ENCODE results near the gene OPN3. TPM values are rescaled to one million over a fixed set of nuclear protein-coding genes. Genes with fewer than 3 reads are reported as not detected.

Gene OPN3
- total RNA-seq, 2 experiments from 2014 or later: 10.7 to 18.9 TPM

- BruUV-seq (replicated peaks): no TSS peak
- H2AFZ ChIP-seq (ENCODE audit: low read length): no peak overlapping the region
- H3K4me2 ChIP-seq (ENCODE audit: low read length): no peak overlapping the region
- ChIA-PET POLR2A (no interaction called here), CTCF (ENCODE audit: unreplicated experiment) (no interaction called here)
- H3K4me1 ChIP-seq (ENCODE audit: insufficient read depth, low read length, poor library complexity, severe bottlenecking): peaks cover 20% of the 10 kb centered on the region
- DNase-seq (ENCODE audit: low spot score): no peak
- no peaks in the 10 kb centered on the region for H3K9me3 ChIP-seq (ENCODE audit: low read length)
- no peaks in the 10 kb centered on the region for H4K20me1 ChIP-seq (ENCODE audit: insufficient read depth, low read length)
- intact Hi-C loops (cut with micrococcal nuclease; ENCODE audit: unreplicated experiment): no loop called here
- H3K4me3 ChIP-seq (ENCODE audit: low read depth, low read length, poor library complexity, severe bottlenecking): no peak overlapping the region
- H3K36me3 ChIP-seq (ENCODE audit: insufficient read depth, low read length): no peaks in the 10 kb centered on the region
- TF ChIP-seq EZH2phosphoT487 (IDR thresholded peaks at IDR 0.05; ENCODE audit: borderline replicate concordance, low read depth, low read length) (no peak), CTCF (conservative IDR thresholded peaks at IDR 0.05; ENCODE audit: low read length) (no peak)
- H3K27ac ChIP-seq (ENCODE audit: low read depth, low read length, poor library complexity, severe bottlenecking): no peak overlapping the region
- peaks cover 16% of the 10 kb centered on the region; the same call in 1 of the 2 replicates for H3K79me2 ChIP-seq (ENCODE audit: insufficient read depth, low read depth, low read length)
- H3K9me2 ChIP-seq (ENCODE audit: insufficient read depth, low read length): no peaks in the 10 kb centered on the region
Observed at GRCh38 chr1:241642593-241642944, 2.4 kb upstream of the OPN3 start.

GRCh38 chr1:241641773-241642592, 1.8 kb upstream of the OPN3 start:
- Histone ChIP-seq H3K4me1 (ENCODE audit: insufficient read depth, low read length, poor library complexity, severe bottlenecking) (peaks cover 20% of the 10 kb centered on the region), H3K4me2 (ENCODE audit: low read length) (no peak overlapping the region), H3K4me3 (ENCODE audit: low read depth, low read length, poor library complexity, severe bottlenecking) (no peak overlapping the region), H4K20me1 (ENCODE audit: insufficient read depth, low read length) (no peaks in the 10 kb centered on the region), H2AFZ (ENCODE audit: low read length) (no peak overlapping the region), H3K9me3 (ENCODE audit: low read length) (no peaks in the 10 kb centered on the region), H3K27ac (ENCODE audit: low read depth, low read length, poor library complexity, severe bottlenecking) (no peak overlapping the region), H3K36me3 (ENCODE audit: insufficient read depth, low read length) (no peaks in the 10 kb centered on the region), H3K9me2 (ENCODE audit: insufficient read depth, low read length) (no peaks in the 10 kb centered on the region), H3K79me2 (ENCODE audit: insufficient read depth, low read depth, low read length) (peaks cover 16% of the 10 kb centered on the region; the same call in 1 of the 2 replicates)
- ChIA-PET CTCF (ENCODE audit: unreplicated experiment) (no interaction called here), POLR2A (interaction anchor here (0.6 to 1.9 kb wide), 5 partner anchors 12 to 206 kb away, joined by 3 to 6 read pairs (median 3); partner anchors contain the start of genes EXO1 and FH)
- DNase-seq (ENCODE audit: low spot score): no peak
- TF ChIP-seq EZH2phosphoT487 (IDR thresholded peaks at IDR 0.05; ENCODE audit: borderline replicate concordance, low read depth, low read length) (no peak), CTCF (conservative IDR thresholded peaks at IDR 0.05; ENCODE audit: low read length) (no peak)
- BruUV-seq (replicated peaks): no TSS peak
- intact Hi-C loops (cut with micrococcal nuclease; ENCODE audit: unreplicated experiment): loop anchor here (2.0 kb wide), 1 partner anchor 207 kb away; the partner anchor contains the start of gene EXO1
